Measurements from ENCODE around the gene TUBB1. TPM values are rescaled to one million over a fixed set of nuclear protein-coding genes. Genes with fewer than 3 reads are reported as not detected.
A peak's percentile ranks its signal among the peaks of the same experiment; 100 is the strongest.

Gene TUBB1
- total and polyA plus RNA-seq, 11 donors, result 0.07 to 0.64 (median 0.22) TPM; not detected in 1

- 78 to 89% (median 80%) methylated on average over 5 of the region's 5 CpGs for WGBS, 4 donors
- Histone ChIP-seq H3K27ac (no peak overlapping the region), H3K4me1 (peaks cover 0 to 55% (median 41%) of the 10 kb centered on the region in 12 donors), H3K9me3 (no peaks in the 10 kb centered on the region), H3K4me3 (no peak overlapping the region), H3K36me3 (peaks cover 0 to 89% (median 83%) of the 10 kb centered on the region in 9 donors), H3K27me3 (no peaks in the 10 kb centered on the region)
- ATAC-seq, result no peak
- intact Hi-C loops (cut with DNase I), result loop anchor here in 2 of 10 donors (5.0 kb wide), 1 partner anchor 135 kb away; no protein-coding TSS in a partner anchor
- DNase-seq, result no peak
- TF ChIP-seq POLR2A (IDR thresholded peaks at IDR 0.05), result no peak
- TF ChIP-seq, protein P1, sequence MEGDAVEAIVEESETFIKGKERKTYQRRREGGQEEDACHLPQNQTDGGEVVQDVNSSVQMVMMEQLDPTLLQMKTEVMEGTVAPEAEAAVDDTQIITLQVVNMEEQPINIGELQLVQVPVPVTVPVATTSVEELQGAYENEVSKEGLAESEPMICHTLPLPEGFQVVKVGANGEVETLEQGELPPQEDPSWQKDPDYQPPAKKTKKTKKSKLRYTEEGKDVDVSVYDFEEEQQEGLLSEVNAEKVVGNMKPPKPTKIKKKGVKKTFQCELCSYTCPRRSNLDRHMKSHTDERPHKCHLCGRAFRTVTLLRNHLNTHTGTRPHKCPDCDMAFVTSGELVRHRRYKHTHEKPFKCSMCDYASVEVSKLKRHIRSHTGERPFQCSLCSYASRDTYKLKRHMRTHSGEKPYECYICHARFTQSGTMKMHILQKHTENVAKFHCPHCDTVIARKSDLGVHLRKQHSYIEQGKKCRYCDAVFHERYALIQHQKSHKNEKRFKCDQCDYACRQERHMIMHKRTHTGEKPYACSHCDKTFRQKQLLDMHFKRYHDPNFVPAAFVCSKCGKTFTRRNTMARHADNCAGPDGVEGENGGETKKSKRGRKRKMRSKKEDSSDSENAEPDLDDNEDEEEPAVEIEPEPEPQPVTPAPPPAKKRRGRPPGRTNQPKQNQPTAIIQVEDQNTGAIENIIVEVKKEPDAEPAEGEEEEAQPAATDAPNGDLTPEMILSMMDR (IDR thresholded peaks at IDR 0.05), result no peak
Observed at GRCh38 chr20:59026904-59027740, 7.9 kb downstream of the TUBB1 start.

DNA sequence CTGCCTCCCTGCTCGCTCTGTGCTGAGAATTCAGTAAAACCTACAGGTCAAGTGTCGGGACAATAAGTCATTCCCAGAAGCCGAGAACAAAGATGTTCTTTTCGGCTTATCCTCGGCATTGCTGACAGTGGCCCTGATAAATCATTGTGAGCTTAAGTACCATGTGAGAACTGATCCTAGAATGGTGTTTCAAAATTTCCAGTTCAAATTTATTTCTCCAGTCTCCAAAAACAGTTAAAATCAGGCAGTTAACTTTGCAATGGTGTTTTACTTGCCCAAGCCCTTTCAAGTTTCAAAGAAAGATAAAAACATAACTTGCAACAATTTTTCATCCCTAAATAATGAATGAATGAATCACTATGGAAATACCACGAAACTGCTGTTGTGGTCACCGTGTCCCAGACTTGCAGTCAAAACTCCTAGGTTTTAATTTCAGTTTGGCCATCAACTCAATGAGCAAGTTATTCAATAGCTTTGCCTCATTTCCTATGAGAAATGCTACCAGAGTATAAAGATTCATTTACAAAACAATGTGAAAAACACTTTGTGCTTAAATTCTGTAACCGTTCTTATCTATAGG lies 8.6 kb downstream of the TUBB1 start:
- DNase-seq (no peak), ATAC-seq (no peak)
- intact Hi-C loops (cut with DNase I), result loop anchor here in 2 of 10 donors (5.0 kb wide), 1 partner anchor 136 kb away; no protein-coding TSS in a partner anchor
- H3K36me3 ChIP-seq, result peaks cover 0 to 82% (median 78%) of the 10 kb centered on the region in 9 donors
- TF ChIP-seq, protein P1 (IDR thresholded peaks at IDR 0.05), result no peak
- no peak for TF ChIP-seq POLR2A (IDR thresholded peaks at IDR 0.05)
- WGBS, 4 donors, result 60 to 75% (median 72%) methylated on average over 8 of the region's 8 CpGs
- no peak overlapping the region for H3K4me3 ChIP-seq
- H3K4me1 ChIP-seq, result peaks cover 0 to 57% (median 43%) of the 10 kb centered on the region in 12 donors
- H3K27me3 ChIP-seq, result no peaks in the 10 kb centered on the region
- no peaks in the 10 kb centered on the region for H3K9me3 ChIP-seq
- H3K27ac ChIP-seq, result no peak overlapping the region

DNA sequence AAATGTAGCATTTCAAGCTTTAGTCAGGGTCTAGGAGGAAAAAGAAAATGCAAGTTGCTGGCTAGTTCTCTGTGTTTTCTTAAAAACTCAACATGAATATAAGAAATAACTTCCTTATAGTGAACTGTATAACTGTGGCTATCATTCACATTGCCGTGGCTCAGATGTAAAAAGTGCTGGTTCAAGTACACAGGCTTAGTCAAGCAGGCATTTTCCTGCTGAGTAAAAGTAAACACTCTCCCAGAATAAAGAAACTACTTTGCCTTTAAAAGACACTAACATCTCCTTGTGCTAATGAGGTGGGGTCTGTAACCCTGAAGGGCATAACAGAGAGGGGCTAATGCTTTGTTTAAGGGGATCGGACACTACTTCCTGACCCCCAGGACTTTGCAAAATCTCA lies 9.6 kb downstream of the TUBB1 start:
- TF ChIP-seq POLR2A (IDR thresholded peaks at IDR 0.05), result no peak
- TF ChIP-seq, protein P1 (IDR thresholded peaks at IDR 0.05), result no peak
- intact Hi-C loops (cut with DNase I), result loop anchor here in 2 of 10 donors (5.0 kb wide), 1 partner anchor 137 kb away; no protein-coding TSS in a partner anchor
- H3K9me3 ChIP-seq, result no peaks in the 10 kb centered on the region
- H3K4me1 ChIP-seq, result peaks cover 0 to 60% (median 48%) of the 10 kb centered on the region in 12 donors
- no peaks in the 10 kb centered on the region for H3K27me3 ChIP-seq
- no peak for DNase-seq
- peak overlapping the region in 3 of 12 donors; percentile 4 to 22 (median 18) for H3K4me3 ChIP-seq
- no peak overlapping the region for H3K27ac ChIP-seq
- peaks cover 0 to 76% (median 70%) of the 10 kb centered on the region in 9 donors for H3K36me3 ChIP-seq
- ATAC-seq, result no peak
- WGBS, 4 donors, result 35 to 58% (median 46%) methylated on average over 2 of the region's 2 CpGs
